Keratinocyte (primary cell): ENCODE data around the gene KCNG1. TPM values are rescaled to one million over a fixed set of nuclear protein-coding genes. Genes with fewer than 3 reads are reported as not detected.

Experiments used
- DNase-seq: peaks from one replicate; pipeline ENCODE4 v3.0.0-alpha.2; 2011; ENCODE audit warnings: low read depth, missing footprints, low spot score
- FAIRE-seq: peaks from 2 replicates; lab custom pipeline; 2011; peaks lifted over from hg19 to GRCh38; lab: Jason Lieb, UNC
- H2AFZ ChIP-seq: 2 replicates; pipeline ENCODE4 v1.6.0; 2012; ENCODE audit warnings: low read length, control low read depth, inconsistent platforms; ENCODE audit not compliant: control insufficient read depth
- H3K27ac ChIP-seq: 2 replicates; pipeline ENCODE4 v1.5.1; 2011; ENCODE audit warnings: low read length; ENCODE audit not compliant: control insufficient read depth, insufficient read depth
- H3K27me3 ChIP-seq: 3 replicates; pipeline ENCODE4 v1.6.0; 2011; ENCODE audit warnings: low read length; ENCODE audit not compliant: control insufficient read depth, insufficient read depth; ENCODE audit errors: extremely low read depth
- H3K36me3 ChIP-seq, 2 experiments: 2 replicates in 1 of 2; 3 replicates in 1 of 2; pipeline ENCODE4 v1.5.1; 2011; ENCODE audit warnings: low read length in 2 of 2, mild to moderate bottlenecking in 1 of 2; ENCODE audit not compliant: control insufficient read depth in 2 of 2, insufficient read depth in 2 of 2; ENCODE audit errors: extremely low read depth in 1 of 2
- H3K4me1 ChIP-seq: 3 replicates; pipeline ENCODE4 v1.5.1; 2011; ENCODE audit warnings: low read length; ENCODE audit not compliant: control insufficient read depth, insufficient read depth; ENCODE audit errors: extremely low read depth
- H3K4me2 ChIP-seq: 3 replicates; pipeline ENCODE4 v1.6.0; 2011; ENCODE audit warnings: low read depth, low read length; ENCODE audit not compliant: control insufficient read depth, insufficient read depth; ENCODE audit errors: extremely low read depth
- H3K4me3 ChIP-seq, 3 experiments: fragments of 200-600 bp in 1 of 3; sonication (generic) in 1 of 3; 2 replicates in 2 of 3; 3 replicates in 1 of 3; pipeline ENCODE4 v1.5.1; 2011 to 2016; ENCODE audit warnings: low read length in 3 of 3, mild to moderate bottlenecking in 3 of 3, control low read depth in 2 of 3, inconsistent platforms in 1 of 3, low read depth in 1 of 3, mixed read lengths in 1 of 3, mixed run types in 1 of 3, moderate library complexity in 1 of 3; ENCODE audit not compliant: control insufficient read depth in 2 of 3, insufficient read depth in 2 of 3; ENCODE audit errors: extremely low read depth in 1 of 3
- H3K79me2 ChIP-seq: 2 replicates; pipeline ENCODE4 v1.6.0; 2012; ENCODE audit warnings: low read length; ENCODE audit not compliant: control insufficient read depth, insufficient read depth
- H3K9ac ChIP-seq: 3 replicates; pipeline ENCODE4 v1.6.0; 2011; ENCODE audit warnings: low read length; ENCODE audit not compliant: control insufficient read depth, insufficient read depth; ENCODE audit errors: extremely low read depth
- H3K9me1 ChIP-seq: 3 replicates; pipeline ENCODE4 v1.6.0; 2011; ENCODE audit warnings: low read length; ENCODE audit not compliant: control insufficient read depth, insufficient read depth; ENCODE audit errors: extremely low read depth
- H3K9me3 ChIP-seq: 2 replicates; pipeline ENCODE4 v1.5.1; 2012; ENCODE audit warnings: low read depth, low read length; ENCODE audit not compliant: control insufficient read depth
- H4K20me1 ChIP-seq: 3 replicates; pipeline ENCODE4 v1.6.0; 2011; ENCODE audit warnings: low read length; ENCODE audit not compliant: control insufficient read depth, insufficient read depth; ENCODE audit errors: extremely low read depth
- CTCF ChIP-seq, 3 experiments: IDR thresholded peaks in 1 of 3; conservative IDR thresholded peaks in 1 of 3; optimal IDR thresholded peaks in 1 of 3; 2 replicates in 2 of 3; 3 replicates in 1 of 3; pipeline versions ENCODE3 to v1.5.1; 2011; ENCODE audit warnings: low read length in 3 of 3, mild to moderate bottlenecking in 3 of 3, moderate library complexity in 2 of 3, control low read depth in 1 of 3, inconsistent platforms in 1 of 3; ENCODE audit not compliant: insufficient read depth in 2 of 3; ENCODE audit errors: extremely low read depth in 1 of 3
- EZH2 ChIP-seq: IDR thresholded peaks from one replicate; pipeline ENCODE4 v1.6.1; 2012; ENCODE audit warnings: inconsistent platforms, mild to moderate bottlenecking, low read length, moderate library complexity
- dilution Hi-C: fragments of 300-500 bp; cut with MboI; formaldehyde crosslinking; loops from one replicate; pipeline ENCODE4 v1.7.0; 2020; ENCODE audit warnings: low sequenced_read_pairs; ENCODE audit not compliant: extremely low pct_ligation_motif_present
- polyA plus RNA-seq, 5 experiments: library from polyadenylated mRNA; depleted of rRNA in 3 of 5; stranded (reverse) in 3 of 5; stranded (forward) in 1 of 5; unstranded in 1 of 5; fragments of >200 nt; gene quantifications; 1 replicate in 1 of 5; 2 replicates in 3 of 5; 3 replicates in 1 of 5; pipeline versions ENCODE4 v1.2.1 to v1.2.3, GENCODE V29; 2011 to 2012; ENCODE audit warnings: missing spikeins in 2 of 5, low read depth in 1 of 5, low replicate concordance in 1 of 5

KCNG1 gene
- polyA plus RNA-seq, 1 donor (not counting 4 experiments of a cell fraction or from before 2014, with no cell fraction given), result 2.5 TPM

DNA sequence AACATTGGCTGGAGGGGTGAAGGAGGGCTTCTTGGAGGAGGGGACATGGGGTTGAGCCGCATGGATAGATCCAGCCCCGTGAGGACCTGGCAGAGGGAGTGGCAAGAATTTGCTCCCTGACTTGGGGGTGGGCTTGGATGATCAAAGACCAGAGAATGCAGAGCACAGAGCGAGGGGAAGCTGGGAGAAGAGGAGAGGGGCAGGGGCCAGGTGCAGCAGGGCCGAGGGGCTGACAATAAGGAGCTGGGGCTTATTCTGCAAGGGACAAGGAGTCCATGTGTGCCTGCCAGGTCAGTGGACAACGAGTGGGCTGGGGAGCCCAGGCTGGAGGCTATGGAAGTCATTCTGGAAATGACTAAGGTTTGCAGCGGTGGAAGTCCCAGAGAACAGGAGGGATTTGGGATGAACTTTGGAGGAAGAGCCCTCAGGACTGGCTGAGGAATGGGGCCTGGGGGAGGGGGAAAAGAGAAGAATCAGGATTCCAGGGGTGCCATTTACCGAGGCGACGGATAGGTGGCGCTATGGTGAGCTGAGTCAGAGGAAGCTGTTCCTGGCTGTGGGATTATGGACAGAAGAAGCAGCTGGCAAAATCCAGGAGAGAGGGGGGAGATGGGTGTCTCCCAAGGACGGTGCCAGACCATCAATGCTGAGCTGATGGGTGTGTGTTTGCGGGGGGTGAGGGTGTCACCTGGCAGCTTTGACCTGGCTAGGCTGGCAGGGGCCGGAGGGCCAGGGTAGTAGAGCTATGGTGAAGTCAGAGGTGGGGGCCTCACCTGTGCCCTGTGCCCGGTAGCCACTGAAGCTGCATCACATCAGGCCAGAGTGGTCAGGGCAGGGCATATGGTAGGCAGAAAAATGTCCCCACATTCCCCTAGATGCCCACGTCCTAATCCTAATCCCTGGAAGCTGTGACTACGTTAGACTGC is 7.8 kb downstream of the KCNG1 start:
- dilution Hi-C loops, result no loop called here
- Histone ChIP-seq H3K4me2 (no peak overlapping the region), H3K4me3 (no peak overlapping the region), H2AFZ (no peak overlapping the region), H3K27ac (no peak overlapping the region), H3K9ac (no peak overlapping the region), H3K9me3 (no peaks in the 10 kb centered on the region), H3K79me2 (no peaks in the 10 kb centered on the region), H3K27me3 (no peaks in the 10 kb centered on the region), H3K9me1 (no peaks in the 10 kb centered on the region), H3K36me3 (no peaks in the 10 kb centered on the region), H3K4me1 (no peaks in the 10 kb centered on the region), H4K20me1 (peaks cover 3% of the 10 kb centered on the region)
- FAIRE-seq (peak; percentile 29), DNase-seq (no peak)
- TF ChIP-seq EZH2 (no peak), CTCF (optimal IDR thresholded peaks at IDR 0.05 in 1 of 3, IDR thresholded peaks at IDR 0.05 in 1 of 3, conservative IDR thresholded peaks at IDR 0.05 in 1 of 3; ENCODE audit: extremely low read depth in 1 of 3, insufficient read depth in 2 of 3, low read length in 3 of 3) (peak; percentile 90 to 91 (median 90))

DNA sequence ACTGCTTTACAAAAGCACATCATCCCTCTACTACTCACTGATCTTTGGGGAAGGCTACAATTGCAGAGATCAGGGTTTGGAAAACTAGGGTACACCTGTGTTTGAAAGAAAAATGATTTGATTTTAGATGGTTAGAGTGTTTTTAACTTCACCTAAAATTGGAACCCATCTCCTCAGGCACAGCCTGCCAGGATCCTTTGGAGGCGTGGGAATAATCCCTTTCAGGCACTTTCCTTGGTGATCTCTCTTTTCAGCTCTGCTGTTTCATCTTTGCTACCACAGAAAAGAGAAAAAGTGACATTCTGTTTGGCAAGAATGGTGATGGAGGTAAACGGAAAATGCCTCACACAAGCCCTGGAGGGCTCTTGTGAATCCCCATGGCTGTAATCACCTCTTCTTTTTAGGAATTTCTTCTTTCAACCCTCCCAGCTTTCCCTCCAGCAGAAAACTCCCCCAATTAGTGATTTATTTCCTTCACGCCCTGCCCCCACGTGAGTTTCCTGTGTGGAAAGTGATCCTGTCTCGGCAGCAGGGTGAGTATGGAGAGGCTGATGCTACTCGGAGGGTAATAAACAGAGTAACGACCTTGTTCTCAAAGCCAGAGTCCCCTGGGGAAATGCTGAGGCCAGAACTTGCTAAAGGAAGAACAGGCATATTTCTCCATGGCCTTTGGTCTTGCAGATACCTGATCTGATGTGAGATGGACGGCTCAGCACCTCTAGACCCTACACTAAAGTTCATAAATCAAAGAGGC is 9.2 kb downstream of the KCNG1 start:
- no peaks in the 10 kb centered on the region for H3K9me3 ChIP-seq
- H3K9me1 ChIP-seq, result no peaks in the 10 kb centered on the region
- no peak overlapping the region for H3K27ac ChIP-seq
- H2AFZ ChIP-seq, result no peak overlapping the region
- H4K20me1 ChIP-seq, result peaks cover 3% of the 10 kb centered on the region
- DNase-seq (no peak), FAIRE-seq (no peak)
- H3K9ac ChIP-seq, result no peak overlapping the region
- H3K4me1 ChIP-seq, result no peaks in the 10 kb centered on the region
- H3K27me3 ChIP-seq, result no peaks in the 10 kb centered on the region
- no peaks in the 10 kb centered on the region for H3K36me3 ChIP-seq
- dilution Hi-C loops, result no loop called here
- no peak for TF ChIP-seq EZH2
- TF ChIP-seq CTCF (optimal IDR thresholded peaks at IDR 0.05 in 1 of 3, IDR thresholded peaks at IDR 0.05 in 1 of 3, conservative IDR thresholded peaks at IDR 0.05 in 1 of 3; ENCODE audit: extremely low read depth in 1 of 3, insufficient read depth in 2 of 3, low read length in 3 of 3), result no peak
- H3K4me2 ChIP-seq, result no peak overlapping the region
- no peaks in the 10 kb centered on the region for H3K79me2 ChIP-seq
- no peak overlapping the region for H3K4me3 ChIP-seq
